ENCODE data around the gene ESPN.

Gene ESPN

DNA sequence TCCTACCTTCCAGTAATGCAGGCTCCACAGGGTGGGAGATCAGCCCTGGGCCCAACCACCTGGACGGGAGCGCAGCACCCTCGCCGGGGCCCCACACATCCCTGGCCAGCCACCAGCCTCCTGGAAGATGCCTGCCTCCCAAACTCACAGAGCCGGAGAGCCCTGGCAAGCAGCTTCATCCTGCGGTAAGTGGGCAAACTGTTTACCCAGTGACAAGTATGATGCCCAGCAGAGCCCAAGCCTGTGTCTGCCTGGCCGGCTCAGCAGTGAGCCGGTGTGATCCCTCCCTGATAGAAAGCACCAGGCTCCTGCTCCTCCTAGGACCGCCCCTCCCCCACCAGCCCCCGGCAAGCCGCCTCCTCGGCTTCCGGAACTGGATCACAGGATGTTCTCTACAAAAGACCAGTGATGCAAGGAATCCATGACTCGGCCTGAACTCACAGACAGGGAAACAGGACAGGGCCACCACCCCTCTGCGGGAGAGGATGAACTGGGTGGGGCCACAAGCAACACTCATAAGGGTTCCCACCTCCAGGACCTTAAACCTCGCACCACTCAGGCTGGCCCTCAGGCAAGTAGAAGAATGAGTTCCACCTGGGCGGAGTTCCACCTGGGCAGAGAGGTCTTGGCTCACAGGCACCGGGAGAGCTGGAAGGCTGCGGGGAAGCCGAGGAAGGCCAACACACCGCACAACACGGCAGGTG is 38.9 kb upstream of the ESPN start:
- TF ChIP-seq, protein P1, sequence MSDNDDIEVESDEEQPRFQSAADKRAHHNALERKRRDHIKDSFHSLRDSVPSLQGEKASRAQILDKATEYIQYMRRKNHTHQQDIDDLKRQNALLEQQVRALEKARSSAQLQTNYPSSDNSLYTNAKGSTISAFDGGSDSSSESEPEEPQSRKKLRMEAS (IDR thresholded peaks at IDR 0.05; ENCODE audit: low read depth, low read length) = no peak
- no peak for TF ChIP-seq POLR2A (IDR thresholded peaks at IDR 0.05; ENCODE audit: extremely low read depth, insufficient read length)
- TF ChIP-seq MYC (IDR thresholded peaks at IDR 0.05; ENCODE audit: low read depth, low read length) = no peak
- TF ChIP-seq, protein P2, sequence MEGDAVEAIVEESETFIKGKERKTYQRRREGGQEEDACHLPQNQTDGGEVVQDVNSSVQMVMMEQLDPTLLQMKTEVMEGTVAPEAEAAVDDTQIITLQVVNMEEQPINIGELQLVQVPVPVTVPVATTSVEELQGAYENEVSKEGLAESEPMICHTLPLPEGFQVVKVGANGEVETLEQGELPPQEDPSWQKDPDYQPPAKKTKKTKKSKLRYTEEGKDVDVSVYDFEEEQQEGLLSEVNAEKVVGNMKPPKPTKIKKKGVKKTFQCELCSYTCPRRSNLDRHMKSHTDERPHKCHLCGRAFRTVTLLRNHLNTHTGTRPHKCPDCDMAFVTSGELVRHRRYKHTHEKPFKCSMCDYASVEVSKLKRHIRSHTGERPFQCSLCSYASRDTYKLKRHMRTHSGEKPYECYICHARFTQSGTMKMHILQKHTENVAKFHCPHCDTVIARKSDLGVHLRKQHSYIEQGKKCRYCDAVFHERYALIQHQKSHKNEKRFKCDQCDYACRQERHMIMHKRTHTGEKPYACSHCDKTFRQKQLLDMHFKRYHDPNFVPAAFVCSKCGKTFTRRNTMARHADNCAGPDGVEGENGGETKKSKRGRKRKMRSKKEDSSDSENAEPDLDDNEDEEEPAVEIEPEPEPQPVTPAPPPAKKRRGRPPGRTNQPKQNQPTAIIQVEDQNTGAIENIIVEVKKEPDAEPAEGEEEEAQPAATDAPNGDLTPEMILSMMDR (IDR thresholded peaks at IDR 0.05; ENCODE audit: low read depth, low read length) = no peak
- no peak for DNase-seq (ENCODE audit: low read depth)
- H3K4me3 ChIP-seq (ENCODE audit: low read depth, low read length) = no peak overlapping the region

DNA sequence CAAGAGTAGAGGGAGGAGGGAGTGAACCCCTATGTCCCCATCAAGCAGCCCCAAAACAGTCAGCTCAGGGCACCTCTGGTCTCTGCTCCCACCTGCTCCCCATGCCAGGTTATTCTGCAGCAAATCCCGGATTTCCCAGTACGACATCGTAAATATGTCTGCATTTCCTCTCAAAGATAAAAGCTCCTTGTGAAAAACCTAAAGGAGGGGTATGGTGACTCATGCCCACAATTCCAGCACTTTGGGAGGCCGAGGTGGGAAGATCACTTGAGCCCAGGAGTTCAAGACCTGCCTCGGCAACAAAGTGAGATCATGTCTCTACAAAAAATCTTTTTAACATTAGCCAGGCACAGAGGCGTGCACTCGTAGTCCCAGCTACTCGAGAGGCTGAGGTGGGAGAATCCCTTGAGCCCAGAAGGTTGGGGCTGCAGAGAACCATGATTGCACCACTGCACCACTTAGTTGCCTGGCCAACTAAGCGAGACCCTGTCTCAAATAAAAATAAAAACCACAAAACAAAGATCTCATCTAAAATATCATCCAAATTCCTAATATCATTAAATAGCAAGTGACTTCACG is 38.1 kb upstream of the ESPN start:
- TF ChIP-seq MYC (IDR thresholded peaks at IDR 0.05; ENCODE audit: low read depth, low read length) (no peak), POLR2A (IDR thresholded peaks at IDR 0.05; ENCODE audit: extremely low read depth, insufficient read length) (no peak)
- TF ChIP-seq, protein P2 (IDR thresholded peaks at IDR 0.05; ENCODE audit: low read depth, low read length) = no peak
- TF ChIP-seq, protein P1 (IDR thresholded peaks at IDR 0.05; ENCODE audit: low read depth, low read length) = no peak
- no peak overlapping the region for H3K4me3 ChIP-seq (ENCODE audit: low read depth, low read length)
- no peak for DNase-seq (ENCODE audit: low read depth)

DNA sequence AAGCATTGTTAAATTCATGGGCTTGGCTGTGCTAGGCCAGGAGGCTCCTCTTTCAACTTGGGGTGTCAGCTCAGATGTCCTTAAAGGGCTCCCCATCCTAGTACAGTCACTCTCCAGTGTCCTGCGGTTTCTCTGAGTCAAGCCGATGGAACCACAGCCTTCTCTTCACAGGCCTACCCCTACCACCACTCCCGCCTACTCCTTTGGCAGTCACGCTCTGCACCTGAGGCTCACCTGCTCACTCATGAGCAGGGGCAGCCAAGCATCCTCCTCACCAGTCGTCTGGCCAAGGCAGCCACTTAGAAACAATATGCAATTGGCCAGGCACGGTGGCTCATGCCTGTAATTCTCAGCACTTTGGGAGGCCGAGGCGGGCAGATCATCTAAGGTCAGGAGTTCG is 34.6 kb upstream of the ESPN start:
- TF ChIP-seq, protein P2 (IDR thresholded peaks at IDR 0.05; ENCODE audit: low read depth, low read length) = no peak
- TF ChIP-seq, protein P1 (IDR thresholded peaks at IDR 0.05; ENCODE audit: low read depth, low read length) = no peak
- TF ChIP-seq POLR2A (IDR thresholded peaks at IDR 0.05; ENCODE audit: extremely low read depth, insufficient read length) (no peak), MYC (IDR thresholded peaks at IDR 0.05; ENCODE audit: low read depth, low read length) (no peak)
- no peak overlapping the region for H3K4me3 ChIP-seq (ENCODE audit: low read depth, low read length)
- DNase-seq (ENCODE audit: low read depth) = no peak

DNA sequence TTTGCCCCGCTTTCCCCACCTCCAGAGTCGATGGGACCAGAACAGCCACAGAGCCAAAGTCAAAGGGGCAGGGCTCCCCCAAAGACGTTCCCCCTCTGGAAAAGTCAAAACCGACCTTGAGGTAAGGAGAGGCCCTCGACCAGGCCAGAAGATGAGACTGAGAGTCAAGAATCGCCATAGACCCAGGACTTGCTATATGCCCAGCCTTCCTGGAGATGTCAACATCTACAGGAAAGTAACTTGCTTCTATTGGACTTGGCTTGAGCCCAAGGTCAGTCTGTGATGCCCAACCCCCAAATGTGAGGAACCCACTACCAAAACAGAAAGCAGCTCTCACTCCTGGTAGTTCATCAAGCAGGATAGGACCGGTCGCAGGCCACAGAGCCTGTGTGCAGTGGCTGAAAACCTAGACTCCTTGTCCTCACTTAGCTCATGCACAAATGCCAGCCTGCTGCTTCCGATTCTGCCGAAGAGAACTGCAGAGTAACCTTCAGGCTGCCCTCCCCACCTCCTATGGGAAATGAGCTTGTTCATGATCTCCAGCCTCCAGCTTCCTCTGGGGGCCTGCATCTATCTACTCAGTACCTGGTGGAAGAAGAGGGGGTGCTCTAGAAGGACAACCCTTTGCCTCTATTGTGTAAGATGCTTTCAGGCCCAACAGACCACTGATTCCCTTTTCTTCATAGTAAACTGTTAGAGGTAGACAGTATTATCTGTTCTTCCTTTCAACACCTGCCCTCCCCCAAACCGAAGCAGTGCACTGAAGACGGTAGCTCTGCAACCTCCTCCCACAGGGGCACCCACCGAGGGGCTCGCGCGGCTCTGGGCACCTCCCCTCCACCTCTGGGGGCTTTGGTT is 32.4 kb upstream of the ESPN start:
- peak; percentile 38 for DNase-seq (ENCODE audit: low read depth)
- peak overlapping the region; percentile 63 for H3K4me3 ChIP-seq (ENCODE audit: low read depth, low read length)
- TF ChIP-seq MYC (IDR thresholded peaks at IDR 0.05; ENCODE audit: low read depth, low read length) (no peak), POLR2A (IDR thresholded peaks at IDR 0.05; ENCODE audit: extremely low read depth, insufficient read length) (no peak)
- TF ChIP-seq, protein P2 (IDR thresholded peaks at IDR 0.05; ENCODE audit: low read depth, low read length) = no peak
- TF ChIP-seq, protein P1 (IDR thresholded peaks at IDR 0.05; ENCODE audit: low read depth, low read length) = no peak

DNA sequence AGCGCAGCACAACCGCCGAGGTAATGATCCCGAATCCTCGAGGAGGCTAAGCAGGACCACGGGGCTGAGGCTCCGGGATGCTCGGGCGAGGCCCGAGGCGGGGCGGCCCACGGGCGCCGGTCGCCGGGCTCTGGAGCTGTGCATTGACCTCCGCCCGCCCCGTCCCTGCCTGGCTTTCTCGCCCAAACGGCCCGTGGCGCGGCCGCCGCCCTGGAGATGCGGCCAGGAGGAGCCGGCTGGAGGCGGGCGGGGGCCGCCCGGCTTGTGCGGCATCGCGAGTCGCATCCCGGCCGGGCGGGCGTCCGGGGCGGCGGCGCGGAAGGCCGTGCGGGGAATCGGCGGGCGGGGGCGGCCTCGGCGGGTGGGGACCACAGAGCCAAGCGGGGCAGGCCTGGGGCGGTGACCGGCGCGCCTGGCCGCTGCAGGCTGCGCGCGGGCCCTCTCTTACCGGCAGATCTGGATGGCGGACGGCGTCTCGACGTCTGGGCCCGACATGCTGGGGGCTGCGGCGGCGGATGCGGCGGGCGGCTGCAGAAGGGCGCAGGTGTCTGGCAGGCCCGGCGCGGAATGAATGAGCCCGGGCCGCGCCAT is 31.7 kb upstream of the ESPN start:
- TF ChIP-seq, protein P1 (IDR thresholded peaks at IDR 0.05; ENCODE audit: low read depth, low read length) = no peak
- TF ChIP-seq MYC (IDR thresholded peaks at IDR 0.05; ENCODE audit: low read depth, low read length) = no peak
- no peak for TF ChIP-seq POLR2A (IDR thresholded peaks at IDR 0.05; ENCODE audit: extremely low read depth, insufficient read length)
- TF ChIP-seq, protein P2 (IDR thresholded peaks at IDR 0.05; ENCODE audit: low read depth, low read length) = no peak
- peak overlapping the region; percentile 63 for H3K4me3 ChIP-seq (ENCODE audit: low read depth, low read length)
- DNase-seq (ENCODE audit: low read depth) = no peak
